ENCODE measurements around the gene EXOC2. TPM values are rescaled to one million over a fixed set of nuclear protein-coding genes. Genes with fewer than 3 reads are reported as not detected.
"Not testable (repeated sequence)": the region's sequence is repeated elsewhere in the genome, so short reads cannot be mapped to it uniquely, and the experiment has no call there.

Gene EXOC2
- total RNA-seq, 1 donor from 2014 or later = 13.3 TPM

DNA sequence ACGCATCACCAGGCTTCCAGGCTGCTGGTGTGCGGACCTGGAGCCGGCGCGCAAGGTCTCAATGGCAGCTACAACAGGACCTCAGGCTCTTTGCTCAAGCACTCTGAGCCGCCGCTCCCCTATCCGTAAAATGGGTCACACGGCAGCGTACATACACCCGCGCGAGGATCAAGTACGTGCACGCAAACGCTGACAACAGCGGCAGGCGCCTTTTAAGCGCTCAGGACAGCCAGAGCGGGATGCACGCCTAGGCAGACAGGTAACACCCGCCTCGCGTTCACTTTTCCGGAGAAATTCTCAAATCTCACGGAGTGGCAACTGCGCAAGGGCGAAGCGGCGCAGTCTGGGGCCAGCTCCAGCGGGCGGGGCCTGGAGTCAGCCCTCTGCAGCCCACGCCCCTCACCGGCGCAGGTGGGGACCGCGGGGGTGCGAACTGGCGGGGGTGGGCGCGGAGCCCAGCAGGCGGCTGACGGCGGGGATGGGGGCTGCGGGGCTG, 535 bp downstream of the EXOC2 start:
- peak; percentile 81 for DNase-seq (ENCODE audit: missing footprints)
- peak; percentile 86 for ATAC-seq
- intact Hi-C loops (cut with DNase I) = no loop called here

DNA sequence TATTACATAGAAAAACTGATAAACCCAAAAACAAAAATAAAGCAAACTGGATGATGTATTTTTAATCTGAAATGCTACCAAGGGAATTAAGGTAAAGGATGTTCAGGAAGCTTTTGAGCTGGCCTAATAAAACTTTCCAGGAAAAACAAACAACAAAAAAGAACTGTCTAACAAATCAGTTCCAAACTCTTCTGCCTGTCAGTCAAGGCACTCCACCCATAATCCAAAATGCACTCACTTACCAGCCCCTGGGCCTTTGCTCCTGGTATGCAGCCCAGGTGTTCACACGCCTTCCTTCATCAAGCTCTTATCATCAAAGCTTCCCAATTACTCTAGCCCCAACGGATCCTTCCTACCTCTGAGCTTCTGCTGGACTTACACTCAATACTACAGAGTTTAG, 3.7 kb downstream of the EXOC2 start:
- ATAC-seq (no peak), DNase-seq (ENCODE audit: missing footprints) (no peak)
- intact Hi-C loops (cut with DNase I) = no loop called here

DNA sequence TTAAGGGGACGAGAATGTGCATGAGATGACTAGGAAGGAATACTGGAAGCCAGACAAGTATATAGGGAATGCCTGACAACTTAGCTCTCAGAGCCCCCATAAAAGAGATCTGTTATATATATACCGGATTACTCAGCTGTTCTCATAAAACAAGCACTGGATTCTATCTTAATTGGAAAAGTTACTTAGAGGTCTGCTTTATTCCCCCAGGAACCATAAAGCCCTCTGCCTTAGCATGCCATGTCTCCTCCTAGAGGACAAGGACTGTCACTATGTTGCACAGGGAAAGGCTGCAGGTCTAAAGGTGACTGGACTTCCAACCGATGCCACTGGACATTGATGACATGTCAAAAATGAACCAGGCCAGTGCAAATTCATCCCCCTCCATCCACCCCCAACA, 6.4 kb downstream of the EXOC2 start:
- intact Hi-C loops (cut with DNase I) = no loop called here
- DNase-seq (ENCODE audit: missing footprints) (no peak), ATAC-seq (no peak)

DNA sequence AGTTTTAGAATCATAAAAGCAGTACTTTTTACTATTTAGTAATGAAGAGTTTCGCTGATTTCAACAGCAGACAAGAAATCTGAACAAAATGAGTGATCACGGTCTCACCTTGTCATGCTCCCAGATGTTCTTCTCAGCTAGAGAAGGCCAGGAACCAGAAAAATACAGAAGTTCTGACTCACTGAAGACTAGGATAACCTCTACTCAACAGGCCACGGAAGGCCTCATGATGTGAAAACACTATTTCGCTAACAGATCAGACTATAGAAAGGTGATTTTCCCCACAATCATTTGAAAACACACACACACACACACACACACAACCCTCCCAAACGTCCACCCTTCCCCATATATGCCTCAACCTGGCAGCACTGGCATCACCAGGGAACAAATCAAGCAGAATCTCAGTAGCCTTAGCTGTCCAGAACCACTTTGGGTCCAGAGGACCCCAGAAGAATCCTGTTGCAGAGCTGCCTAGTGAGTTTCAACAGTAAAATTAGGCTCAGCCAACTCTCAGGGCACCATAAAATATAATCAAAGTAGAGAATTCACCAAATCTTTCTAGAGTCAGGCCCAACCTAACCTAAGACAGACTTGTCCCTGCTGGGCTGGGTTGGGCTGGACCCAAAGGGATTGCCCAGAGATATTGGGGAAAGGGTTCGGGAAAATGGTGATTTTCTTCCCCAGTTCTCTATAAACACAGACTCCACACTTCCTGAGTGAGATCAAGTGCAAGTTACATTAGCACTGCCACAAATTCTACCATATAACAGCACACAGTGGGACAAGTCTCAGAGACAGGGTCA, 7.9 kb downstream of the EXOC2 start:
- intact Hi-C loops (cut with DNase I) = no loop called here
- no peak for DNase-seq (ENCODE audit: missing footprints)
- no peak for ATAC-seq

DNA sequence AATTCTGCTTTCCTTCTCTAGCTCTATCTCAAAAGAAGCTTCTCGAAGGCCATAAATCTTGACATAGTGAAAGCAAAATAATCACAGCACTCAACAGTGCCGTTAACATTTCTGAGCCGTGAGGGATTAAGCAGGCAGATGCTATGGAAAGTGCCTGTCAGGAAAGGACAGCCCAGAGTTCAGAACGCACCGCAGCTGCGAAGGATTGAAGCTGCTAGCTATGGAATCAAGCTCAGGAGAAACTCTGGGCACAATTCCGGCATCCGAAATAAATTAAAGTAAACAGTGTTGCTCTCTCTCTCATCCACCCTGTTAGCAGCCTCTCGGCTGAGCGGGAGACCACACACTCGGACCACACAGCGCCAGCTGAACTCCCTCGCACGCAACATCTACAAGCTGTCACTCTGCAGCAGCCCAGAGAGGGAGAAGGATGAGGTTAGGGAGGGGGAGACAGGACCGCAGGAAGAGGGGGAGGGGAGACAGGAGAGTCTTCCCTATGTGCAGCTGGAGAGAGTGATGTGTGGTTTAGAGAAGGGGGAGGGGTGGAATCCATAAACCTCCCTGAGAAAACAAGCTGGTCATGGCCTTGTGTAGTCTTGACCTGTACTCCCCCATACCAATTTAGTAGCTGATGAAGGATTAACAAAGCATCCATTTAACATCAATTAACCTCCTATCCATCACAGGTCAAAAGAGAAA, 9.0 kb downstream of the EXOC2 start:
- ATAC-seq = peak; percentile 31
- intact Hi-C loops (cut with DNase I) = no loop called here

DNA sequence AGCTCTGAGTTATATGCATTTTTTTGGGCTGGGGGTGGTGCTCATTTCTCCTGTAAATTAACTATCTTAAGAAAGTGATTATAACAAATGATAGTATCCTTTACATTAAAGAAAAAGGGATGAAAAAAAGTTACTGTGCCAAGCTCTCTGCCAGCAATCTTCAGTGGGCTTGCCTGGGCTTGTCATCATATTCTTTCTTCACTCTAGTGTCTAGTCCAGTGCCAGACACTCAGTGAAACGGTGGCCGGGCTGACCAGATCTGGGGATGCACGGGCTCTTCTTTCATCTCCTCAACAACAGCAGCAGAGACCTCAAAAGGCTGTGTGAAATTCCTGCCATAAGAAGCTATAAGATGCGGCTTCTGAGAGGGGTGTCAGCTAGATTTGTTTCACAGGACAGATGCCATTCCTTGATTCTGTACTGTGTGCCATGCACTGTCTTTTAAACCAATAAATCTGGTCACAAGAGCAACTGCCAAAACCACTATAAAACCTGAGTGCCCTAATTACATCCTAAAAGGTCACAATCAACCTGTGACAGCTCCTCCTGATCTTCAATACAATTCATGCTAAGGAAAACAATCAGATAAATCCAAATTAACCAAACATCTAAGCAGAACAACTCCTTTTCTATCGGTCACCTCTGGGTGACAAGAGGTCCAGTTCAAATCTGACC, 12.1 kb downstream of the EXOC2 start:
- ATAC-seq (no peak), DNase-seq (ENCODE audit: missing footprints) (no peak)
- intact Hi-C loops (cut with DNase I) = loop anchor here (2.0 kb wide), 1 partner anchor 16 kb away; no protein-coding TSS in a partner anchor

More for the DNA sequence above, 9.0 kb downstream of the EXOC2 start:
- no peak for DNase-seq (ENCODE audit: missing footprints)

DNA sequence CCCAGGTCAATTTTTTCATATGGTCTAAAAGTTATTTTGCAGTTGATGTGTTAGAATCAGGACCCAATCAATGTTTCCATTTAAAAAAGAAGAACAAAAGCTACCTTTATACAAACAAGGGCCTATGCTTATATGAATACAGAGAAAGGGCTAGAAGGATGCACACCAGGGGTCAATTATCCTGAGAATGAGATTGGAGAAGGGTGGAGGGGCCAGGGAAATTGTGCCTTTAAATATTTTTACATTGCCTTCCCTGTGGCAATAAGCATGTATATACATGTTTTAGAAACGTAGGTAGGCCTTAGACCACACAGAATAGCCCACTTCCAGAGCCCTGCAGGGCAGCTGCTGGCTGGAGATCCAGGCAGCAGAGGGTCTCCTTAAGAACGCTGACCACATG, 12.7 kb downstream of the EXOC2 start:
- intact Hi-C loops (cut with DNase I) = loop anchor here (2.0 kb wide), 1 partner anchor 15 kb away; no protein-coding TSS in a partner anchor
- no peak for ATAC-seq
- no peak for DNase-seq (ENCODE audit: missing footprints)

DNA sequence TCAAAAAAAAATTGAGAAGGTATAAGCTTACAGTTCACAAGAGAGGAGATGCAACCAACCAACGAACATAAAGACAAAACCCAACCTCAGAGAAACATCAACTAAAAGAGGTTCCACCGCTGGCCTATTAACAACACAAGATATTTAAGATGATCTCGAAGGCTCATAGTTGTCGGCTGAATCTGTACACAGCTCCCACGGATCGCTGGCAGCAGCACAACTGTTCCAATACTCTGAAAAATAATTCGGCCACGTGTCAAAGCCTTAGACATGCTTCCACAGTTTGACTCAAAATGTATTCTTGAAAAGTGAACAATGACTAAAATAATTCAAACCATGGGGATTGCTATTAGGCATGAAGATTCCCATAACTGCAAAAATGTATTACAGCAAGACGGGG, 13.7 kb downstream of the EXOC2 start:
- DNase-seq (ENCODE audit: missing footprints) (no peak), ATAC-seq (no peak)
- intact Hi-C loops (cut with DNase I) = no loop called here

DNA sequence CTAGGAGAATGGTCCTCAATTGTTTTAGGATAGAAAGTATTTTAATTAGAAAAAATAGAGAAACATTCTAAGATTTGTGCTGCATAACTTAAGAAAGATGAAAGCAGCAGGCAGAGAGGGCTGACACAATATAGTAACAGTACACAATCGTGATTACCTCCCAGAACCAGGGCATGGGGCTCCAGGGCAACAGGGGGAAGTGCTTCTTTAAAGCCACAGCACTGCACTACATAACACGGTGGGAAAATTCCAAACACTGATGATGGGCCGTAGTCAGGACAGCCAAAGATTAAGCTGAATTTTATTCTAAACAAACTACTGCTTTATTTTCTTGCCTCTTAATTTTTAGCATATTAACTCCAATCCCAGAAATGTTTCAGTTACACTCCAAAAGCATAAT, 14.4 kb downstream of the EXOC2 start:
- DNase-seq (ENCODE audit: missing footprints) (no peak), ATAC-seq (no peak)
- intact Hi-C loops (cut with DNase I) = no loop called here

DNA sequence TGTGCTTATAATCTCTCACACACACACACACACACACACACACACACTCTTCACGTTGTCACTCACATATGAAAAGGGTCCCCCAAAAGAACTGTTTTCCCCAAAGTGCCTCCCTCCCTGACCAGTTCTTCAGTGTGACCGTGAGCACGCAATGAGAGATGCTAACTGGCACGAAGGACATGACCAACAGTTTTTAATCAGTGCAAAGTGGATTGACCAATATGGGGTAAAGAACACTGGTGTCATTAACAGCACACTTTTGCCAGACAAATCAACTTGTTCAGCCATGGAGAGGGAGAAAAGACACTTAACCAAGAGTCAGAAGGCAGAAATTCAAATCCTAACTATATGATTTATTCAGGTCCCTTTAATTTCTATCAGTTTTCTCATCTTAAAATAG, 15.0 kb downstream of the EXOC2 start:
- ATAC-seq (no peak), DNase-seq (ENCODE audit: missing footprints) (no peak)
- intact Hi-C loops (cut with DNase I) = no loop called here

DNA sequence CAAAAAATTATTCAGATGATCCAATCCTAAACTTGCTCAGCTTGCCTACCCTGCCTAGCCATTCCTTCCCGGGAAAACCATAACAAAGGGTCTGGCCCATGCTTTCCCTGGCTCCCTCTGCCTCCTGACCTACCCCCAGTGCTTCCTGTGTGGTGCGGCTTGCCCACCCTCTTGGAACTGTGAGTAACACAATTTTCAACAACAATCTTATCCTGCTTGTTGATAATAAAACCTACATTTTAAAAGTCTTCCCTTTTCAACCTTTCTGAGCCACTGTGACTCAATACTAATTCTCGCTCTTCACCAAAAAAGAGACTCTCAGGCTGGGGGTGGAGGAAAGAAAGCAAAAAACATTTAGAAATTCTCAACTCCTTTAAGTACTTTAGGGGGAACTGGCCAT, 18.0 kb downstream of the EXOC2 start:
- no peak for ATAC-seq
- DNase-seq (ENCODE audit: missing footprints) = no peak
- intact Hi-C loops (cut with DNase I) = no loop called here

DNA sequence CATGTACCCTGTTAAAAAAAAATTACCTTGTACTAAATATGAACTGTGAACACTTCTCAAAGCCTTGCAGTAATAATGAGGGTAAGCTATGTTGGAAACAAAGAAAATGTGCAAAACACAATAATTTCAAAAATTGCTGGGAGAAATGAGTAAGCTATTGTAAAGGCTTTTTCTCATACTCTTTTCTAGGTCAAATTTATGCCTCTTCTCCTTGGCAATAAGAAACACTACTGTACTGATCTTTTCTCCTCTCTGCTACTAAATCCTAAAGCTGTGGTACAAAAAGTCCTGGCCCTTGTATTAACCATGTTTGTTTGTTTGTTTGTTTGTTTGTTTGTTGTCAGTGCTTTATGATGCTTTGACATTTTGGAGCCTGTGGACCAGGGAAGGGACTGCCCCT, 18.5 kb downstream of the EXOC2 start:
- ATAC-seq (no peak), DNase-seq (ENCODE audit: missing footprints) (no peak)
- intact Hi-C loops (cut with DNase I) = no loop called here

DNA sequence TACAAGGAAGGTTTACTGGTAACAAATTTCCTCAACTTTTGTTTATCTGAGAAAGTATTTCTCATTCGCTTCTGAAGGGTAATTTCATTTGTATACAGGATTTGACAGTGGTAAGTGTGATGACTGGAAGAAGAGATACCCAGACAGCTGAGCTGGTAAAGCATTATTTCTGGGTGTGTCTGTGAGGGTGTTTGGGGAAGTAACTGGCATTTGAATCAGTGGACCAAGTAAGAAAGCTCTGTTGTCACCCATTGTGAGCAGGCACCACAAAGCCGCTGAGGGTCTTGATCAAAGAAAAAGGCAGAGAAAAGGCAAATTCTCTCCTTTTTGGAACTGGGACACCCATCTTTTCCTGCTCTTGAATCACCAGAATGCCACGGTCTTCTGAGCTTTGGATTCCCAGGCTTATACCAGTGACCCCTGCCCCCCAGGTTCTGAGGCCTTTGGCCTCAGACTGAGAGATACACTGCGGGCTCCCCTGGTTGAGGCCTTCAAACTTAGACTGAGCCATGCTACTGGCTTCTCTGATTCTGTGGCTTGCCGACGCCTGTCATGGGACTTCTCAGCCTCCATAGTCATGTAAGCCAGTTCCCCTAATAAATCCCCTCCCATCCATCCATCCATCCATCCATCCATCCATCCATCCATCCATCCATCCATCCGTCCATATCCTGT, 25.5 kb downstream of the EXOC2 start:
- intact Hi-C loops (cut with DNase I) = no loop called here
- ATAC-seq (no peak), DNase-seq (ENCODE audit: missing footprints) (no peak)

DNA sequence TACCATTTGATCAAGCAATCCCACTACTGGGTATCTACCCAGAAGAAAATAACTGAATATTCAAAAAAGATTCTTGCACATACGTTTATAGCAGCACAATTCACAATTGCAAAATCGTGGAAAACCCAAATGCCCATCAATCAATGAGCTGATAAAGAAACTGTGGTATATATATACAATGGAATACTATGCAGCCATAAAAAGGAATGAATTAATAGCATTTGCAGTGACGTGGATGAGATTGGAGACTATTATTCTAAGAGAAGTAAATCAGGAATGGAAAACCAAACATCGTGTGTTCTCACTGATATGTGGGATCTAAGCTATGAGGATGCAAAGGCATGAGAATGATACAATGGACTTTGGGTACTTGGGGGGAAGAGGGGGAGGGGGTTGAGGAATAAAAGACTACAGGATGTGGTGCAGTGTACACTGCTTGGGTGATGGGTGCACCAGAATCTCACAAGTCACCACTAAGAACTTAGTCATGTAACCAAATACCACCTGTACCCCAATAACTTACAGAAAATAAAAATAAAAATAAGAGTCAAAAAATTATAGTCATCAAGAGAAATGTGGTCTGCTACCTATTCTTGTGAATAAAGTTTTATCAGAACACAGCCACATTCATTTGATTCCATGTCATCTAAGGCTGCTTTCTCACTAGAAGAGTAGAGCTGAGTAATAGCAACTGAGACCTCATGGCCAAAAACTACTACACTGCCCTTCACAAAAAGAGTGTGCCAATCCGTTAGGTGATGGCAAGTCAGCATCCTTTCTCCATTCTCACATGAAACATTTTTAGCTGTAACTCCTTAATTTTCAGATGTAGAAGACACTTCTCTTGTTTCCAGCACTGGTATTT, 27.3 kb downstream of the EXOC2 start:
- DNase-seq (ENCODE audit: missing footprints) = no peak
- intact Hi-C loops (cut with DNase I) = loop anchor here (2.0 kb wide), 1 partner anchor 15 kb away; no protein-coding TSS in a partner anchor
- no peak for ATAC-seq

DNA sequence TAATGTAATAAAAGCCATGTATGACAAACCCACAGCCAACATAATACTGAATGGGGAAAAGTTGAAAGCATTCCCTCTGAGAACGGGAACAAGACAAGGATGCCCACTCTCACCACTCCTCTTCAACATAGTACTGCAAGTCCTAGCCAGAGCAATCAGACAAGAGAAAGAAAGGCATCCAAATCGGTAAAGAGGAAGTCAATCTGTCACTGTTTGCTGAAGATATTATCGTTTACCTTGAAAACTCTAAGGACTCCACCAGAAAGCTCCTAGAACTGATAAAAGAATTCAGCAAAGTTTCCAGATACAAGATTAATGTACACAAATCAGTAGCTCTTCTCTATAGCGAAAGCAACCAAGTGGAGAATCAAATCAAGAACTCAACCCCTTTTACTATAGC, 29.2 kb downstream of the EXOC2 start:
- DNase-seq (ENCODE audit: missing footprints); ATAC-seq: not testable (repeated sequence)
- intact Hi-C loops (cut with DNase I) = loop anchor here (2.0 kb wide), 1 partner anchor 17 kb away; no protein-coding TSS in a partner anchor

DNA sequence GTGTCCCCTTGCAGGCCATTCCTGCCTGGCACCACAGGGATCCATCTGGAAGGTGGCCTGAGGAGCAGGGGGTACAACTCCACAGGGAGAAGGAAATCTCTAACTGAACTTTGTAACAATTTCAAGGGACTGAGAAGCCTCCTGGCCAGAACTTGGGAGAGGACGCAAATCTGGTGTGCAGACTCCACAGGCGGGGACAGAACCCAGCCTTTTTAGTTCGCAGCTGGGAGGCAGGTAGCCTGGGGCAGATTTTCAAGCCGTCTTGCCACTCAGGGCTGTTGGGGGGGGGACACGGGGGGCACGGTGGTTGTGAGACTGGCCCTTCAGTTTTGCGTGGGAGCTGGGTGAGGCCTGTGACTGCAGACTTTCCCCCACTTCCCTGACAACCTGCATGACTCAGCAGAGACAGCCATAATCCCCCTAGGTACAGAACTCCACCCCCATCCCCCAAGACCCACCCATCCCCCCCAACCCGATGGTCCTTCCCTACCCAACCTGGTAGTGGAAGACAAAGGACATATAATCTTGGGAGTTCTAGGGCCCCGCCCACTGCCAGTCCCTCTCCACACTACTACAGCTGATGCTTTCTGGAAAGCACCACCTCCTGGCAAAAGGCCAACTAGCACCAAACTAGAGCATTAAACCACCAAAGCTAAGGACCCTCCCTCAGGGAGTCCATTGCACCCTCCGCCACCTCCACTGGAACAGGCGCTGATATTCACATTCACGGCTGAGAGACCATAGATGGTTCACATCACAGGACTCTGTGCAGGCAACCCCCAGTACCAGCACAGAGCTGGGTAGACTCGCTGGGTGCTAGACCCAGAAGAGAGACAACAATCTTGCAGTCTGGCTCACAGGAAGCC, 33.0 kb downstream of the EXOC2 start:
- DNase-seq (ENCODE audit: missing footprints) = no peak
- no peak for ATAC-seq
- intact Hi-C loops (cut with DNase I) = no loop called here

DNA sequence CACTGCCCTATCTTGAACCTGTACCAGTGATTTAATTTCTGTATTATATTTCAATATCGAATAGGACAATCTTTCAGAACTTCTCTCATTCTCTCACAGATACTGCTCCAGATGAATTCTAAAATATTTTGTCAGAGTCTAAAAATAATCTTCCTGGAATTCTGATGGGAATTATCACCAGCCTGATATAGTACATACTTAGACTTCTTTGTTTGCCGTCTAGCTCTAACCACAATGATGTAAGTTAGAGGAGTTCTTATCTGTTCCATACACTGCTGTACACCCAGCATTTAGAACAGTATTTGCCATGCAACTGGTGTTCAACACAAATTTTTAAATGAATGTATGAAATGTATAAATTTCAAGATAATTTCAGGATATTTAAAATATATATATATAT, 34.7 kb downstream of the EXOC2 start:
- no peak for DNase-seq (ENCODE audit: missing footprints)
- intact Hi-C loops (cut with DNase I) = no loop called here
- peak; percentile 46 for ATAC-seq

Measured in Right ventricle myocardium inferior (tissue), 1 donor.